HG02884 (cell line): ENCODE measurements around the gene CPNE5.

Experiments
- ATAC-seq: cut with Tn5 transposase; IDR thresholded peaks from one replicate; pipeline ENCODE4 v1.9.1; 2021; ENCODE audit warnings: mild to moderate bottlenecking, moderate library complexity; ENCODE audit not compliant: unreplicated experiment

Gene CPNE5

GRCh38 chr6:36751091-36751490 is 88.2 kb downstream of the CPNE5 start:
- ATAC-seq = no peak

DNA sequence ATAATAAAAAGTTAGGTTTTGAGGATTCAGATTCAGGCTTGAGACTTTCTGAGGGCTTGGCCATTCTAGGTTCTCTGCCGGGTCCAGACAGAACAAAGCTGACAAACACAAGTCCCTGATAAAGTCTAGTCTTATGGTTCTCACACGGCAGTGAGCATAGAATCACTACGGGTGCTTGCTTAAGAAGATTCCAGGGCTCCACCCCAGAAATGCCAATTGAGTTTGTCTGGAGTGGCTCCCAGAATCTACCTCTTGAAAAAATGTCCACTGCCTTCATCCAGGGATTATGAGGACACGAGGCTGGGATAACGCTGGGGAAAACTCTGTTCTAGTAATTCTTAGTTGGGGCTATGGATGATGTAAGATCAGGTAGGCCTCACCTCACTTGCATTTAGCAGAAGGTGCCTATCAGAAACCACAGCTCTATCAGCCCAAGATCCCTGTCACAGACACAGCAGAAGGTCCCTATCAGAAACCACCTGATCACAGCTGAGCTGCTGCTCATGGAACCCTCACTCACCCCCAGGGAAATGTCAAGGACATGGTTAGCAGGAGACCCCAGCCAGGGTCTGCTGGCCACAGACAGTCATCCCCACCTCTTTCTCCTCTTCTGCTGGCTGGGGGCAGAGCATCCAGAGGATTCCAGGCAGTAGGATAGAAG is 89.3 kb downstream of the CPNE5 start:
- ATAC-seq = no peak

DNA sequence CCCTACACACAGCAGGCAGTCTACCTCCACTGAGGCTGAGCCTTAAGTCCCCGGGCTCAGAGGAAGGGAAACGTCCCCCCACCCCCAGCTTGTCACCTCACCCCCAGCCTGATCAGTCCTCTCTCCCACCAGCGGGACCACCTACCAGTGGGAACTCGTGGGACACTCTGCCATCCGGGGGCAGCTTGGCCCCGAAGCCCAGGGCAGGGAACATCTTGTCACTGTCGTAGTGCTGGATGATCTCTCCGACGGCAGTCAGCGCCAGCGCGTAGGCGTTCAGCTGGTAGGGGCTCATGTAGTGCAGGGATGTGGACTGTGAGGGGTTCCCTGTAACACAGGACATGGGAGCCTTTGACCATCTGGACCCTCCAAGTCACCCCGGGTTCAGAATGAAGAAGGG is 93.0 kb downstream of the CPNE5 start:
- no peak for ATAC-seq

DNA sequence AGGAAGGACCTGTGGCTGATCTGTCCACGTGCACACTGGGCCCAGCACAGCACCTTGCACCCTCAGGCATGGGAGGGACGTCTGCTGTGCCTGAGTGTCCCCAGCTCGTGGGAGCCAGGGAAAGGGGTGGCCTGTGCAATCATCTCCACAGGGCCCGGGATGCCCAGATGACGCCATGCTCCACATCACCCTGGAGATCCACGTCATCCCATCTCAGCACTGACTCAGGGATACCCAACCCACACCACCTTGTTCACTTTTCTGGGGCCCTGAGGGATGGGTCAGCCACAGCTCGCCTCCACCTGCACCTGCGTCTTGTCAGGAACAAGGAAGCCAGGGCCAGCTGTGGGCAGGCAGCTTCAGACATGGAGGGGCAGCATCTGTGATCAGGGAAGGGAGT is 93.4 kb downstream of the CPNE5 start:
- no peak for ATAC-seq

GRCh38 chr6:36745283-36745682 is 94.0 kb downstream of the CPNE5 start:
- ATAC-seq = no peak

DNA sequence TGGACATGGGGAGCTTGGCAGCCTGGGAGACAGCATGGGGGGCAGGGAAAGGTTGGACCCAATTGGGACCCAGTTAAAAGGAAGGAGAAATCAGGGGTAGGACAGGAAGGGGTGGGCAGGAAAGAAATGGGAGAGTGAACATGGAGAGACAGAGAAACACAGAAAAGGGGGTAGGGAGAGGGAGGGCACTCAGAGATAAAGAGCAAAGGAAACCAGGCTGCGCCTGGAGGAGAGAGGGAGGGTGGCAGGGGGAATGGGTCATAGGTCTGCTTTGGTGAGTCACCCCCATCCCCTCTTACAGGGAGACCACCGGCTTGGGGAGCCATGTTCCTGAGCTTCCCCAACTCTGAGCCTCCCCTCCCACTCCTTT is 95.0 kb downstream of the CPNE5 start:
- ATAC-seq = no peak

DNA sequence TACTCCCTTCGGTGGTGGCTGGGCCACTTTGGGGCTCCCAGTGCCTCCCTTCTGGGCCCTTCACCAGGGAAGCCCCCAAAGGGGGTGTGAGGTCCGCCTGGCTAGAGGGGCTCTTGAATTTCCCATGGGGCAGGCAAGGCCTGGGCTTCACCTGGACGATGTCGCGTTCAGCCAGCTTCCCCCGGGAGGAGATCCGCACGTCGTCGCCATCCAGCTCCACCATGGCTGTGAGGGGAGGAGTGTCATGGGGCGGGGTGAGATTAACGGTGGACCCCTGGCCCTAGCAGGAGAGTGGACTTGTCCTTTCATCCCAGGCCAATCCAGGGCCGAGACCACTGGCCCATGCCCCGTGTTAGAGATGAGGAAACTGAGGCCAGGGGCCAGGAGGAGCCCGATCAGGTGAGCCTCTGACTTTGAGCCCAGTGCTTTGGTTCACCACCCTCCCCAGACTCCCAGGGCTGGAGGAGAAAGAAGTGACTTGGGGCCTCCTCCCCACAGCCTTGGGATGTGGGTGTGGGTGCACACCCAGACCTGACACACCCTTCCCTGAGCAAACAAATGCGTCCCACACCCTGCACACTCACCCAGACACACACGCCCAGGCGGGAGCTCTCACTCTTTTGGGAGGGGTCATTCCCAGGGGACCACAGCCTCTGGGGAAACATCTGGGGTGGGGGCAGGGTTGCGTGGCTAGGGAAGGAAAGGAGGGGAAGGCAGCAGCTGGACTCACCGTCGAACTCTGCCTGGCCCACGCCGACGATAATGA is 95.5 kb downstream of the CPNE5 start:
- ATAC-seq = no peak

GRCh38 chr6:36743032-36743431 is 96.2 kb downstream of the CPNE5 start:
- no peak for ATAC-seq

GRCh38 chr6:36742146-36742545 is 97.1 kb downstream of the CPNE5 start:
- ATAC-seq = no peak

- ATAC-seq = no peak
Measured at GRCh38 chr6:36740818-36741179, 98.4 kb downstream of the CPNE5 start.

DNA sequence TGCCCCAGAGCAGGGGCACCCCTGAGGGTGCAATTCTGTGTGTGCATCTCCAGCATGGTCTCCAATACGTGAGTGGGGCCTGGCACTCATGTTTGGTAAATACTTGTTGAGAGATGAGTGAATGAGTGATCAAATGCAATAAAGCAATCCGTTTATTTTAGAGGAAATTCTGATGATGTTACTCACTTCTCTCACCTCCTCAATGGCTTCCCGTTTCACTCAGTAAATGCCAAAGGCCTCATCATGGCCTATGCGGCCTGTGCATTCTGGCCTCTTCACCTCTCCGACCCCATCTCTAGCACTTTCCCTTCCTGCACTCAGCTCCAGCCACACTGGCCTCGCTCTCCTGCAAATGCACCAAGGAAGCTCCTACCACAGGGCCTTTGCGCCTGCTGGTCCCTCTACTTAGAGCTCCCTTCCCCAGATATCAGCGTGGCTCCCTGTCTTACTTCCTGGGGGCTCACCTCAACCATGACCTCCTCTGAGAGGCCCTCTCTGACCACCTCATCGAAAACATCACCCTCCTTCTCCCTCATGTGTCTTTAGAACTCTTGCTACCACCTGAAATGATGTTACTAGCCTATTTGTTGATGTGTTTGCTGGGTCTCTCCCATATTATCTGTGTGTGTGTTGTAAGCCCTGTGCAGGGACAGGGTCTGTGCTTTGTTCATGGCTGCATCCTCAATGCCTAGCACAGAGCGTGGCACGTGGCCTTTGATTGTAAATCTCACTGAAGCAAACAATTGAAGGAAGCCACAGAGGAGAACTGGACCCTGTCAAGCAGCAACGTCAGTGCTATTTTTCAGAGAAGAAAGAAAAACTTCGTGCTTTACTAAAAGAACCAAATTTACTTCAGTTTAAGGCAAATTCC is 99.1 kb downstream of the CPNE5 start:
- no peak for ATAC-seq

- ATAC-seq = no peak
Measured at GRCh38 chr6:36738108-36738507, 101.1 kb downstream of the CPNE5 start.

GRCh38 chr6:36737043-36737785 is 102.0 kb downstream of the CPNE5 start:
- no peak for ATAC-seq

DNA sequence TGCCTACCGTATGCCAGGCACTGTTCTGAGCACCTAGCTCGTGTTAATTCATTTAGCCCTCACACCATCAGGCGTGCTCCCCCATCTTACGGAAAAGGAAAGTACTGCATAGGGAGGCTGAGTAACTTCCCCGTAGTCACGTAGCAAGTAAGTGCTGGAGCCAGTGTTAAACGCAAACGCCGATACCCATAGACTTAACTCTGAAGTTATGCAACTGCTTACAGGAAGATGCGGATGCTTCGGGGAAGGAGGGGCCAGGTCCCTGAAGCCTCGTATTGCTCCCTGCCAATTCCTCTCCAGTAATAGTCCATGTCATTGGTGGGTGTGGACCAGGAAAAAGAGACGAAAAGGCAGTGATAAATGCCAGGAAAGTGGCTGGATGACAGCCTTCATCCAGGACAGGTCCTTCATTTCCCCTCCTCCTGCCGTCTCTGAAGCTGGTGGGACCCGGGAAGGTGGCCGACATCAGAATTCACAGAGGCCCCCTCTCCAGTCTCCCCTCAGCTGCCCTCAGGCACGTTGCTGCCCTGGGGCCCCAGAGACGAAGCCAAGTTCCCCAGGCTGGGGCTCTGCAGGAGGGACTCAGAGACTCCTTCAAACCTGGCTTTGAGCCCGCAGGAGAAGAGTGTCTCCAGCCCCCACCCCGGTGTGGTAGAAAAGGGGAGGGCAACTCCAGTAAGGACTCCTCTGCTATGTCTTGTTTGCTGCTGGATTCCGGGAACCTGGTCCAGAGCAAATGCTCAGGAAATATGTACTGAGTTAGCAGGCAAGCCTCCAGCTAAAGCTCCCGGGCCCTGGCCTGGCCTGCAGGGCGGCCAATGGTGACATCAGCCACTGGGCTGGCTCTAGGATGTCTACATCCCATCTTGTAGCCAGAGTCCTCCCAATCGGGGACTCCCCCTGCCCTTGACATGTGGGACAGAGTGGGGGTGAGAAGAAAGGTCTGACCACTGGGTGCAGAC is 103.9 kb downstream of the CPNE5 start:
- no peak for ATAC-seq

DNA sequence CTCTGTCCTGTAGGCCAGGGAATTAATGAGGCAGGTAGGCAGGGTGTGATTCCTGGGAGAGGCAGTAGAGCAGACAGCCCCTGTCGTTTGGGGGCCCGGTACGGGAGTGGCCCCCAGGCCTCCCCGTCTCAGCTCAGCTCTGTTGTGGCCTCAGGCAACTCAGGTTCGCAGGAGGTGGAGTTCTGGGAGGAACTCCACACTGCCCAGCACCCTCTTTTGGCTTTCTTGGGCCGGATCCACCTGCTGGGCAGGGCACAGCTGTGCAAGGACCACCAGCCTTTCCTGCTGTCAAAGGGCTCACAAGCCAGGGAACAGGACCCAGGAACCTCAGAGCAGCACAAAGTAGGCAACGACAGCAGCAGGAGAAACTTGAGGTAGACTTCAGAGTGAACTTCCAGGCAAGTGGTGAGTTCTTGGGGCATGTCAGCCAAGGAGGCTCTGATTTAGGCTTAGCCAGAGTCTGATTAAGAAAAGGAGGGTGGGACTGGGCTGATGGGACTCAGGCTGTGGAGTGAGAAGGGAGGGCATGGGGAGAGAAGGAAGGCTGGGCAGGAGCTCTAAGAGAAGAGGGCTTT is 104.7 kb downstream of the CPNE5 start:
- no peak for ATAC-seq

DNA sequence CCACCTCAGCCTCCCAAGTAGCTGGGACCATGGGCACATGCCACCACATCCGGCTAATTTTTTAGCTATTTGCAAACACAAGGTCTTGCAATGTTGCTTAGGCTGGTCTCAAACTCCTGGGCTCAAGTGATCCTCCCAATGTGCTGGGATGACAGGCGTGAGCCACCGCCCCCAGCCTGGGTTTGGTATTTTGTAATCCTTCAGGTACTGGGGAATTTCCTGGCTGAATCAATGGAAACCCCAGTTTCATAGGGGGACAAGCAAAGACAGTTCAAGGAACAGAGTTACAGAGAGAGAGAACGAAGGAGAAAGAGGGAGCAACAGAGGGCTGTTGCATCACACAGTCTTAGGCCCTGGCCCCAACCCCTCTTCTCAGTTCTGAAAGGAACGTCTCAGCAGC is 105.9 kb downstream of the CPNE5 start:
- ATAC-seq = no peak

DNA sequence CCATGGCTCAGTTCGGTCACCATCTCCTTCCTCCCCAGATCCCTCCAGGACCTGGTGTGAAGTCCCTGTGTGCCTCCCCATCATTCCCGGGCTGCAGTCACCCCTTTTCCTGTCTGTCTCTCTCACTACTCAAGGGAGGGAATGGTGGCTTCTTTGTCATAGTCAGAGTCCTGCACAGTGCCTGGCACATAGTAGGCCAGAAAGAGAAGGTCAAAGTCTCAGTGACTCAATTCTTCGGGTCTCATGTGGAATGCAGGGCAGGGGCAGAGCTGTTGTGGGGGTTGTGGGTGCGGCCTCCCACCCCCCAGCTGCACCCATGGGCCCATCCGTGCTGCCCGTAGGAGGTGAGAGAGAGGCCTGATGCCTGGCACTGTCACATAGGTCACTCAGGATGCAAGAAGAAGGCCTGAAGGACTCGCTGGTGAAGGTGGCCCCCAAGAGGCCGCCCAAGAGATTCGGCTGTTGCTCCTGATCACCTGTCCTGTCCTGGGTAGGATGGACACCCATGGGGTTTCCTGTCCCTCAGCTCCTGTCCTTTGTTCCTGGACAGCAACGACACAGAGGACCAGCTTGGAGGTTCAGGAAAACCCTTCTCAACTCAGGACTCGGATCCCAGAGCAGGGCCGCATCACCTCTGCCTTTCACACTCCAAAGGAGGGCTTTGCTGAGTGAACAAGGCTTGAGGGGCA is 107.5 kb downstream of the CPNE5 start:
- no peak for ATAC-seq

DNA sequence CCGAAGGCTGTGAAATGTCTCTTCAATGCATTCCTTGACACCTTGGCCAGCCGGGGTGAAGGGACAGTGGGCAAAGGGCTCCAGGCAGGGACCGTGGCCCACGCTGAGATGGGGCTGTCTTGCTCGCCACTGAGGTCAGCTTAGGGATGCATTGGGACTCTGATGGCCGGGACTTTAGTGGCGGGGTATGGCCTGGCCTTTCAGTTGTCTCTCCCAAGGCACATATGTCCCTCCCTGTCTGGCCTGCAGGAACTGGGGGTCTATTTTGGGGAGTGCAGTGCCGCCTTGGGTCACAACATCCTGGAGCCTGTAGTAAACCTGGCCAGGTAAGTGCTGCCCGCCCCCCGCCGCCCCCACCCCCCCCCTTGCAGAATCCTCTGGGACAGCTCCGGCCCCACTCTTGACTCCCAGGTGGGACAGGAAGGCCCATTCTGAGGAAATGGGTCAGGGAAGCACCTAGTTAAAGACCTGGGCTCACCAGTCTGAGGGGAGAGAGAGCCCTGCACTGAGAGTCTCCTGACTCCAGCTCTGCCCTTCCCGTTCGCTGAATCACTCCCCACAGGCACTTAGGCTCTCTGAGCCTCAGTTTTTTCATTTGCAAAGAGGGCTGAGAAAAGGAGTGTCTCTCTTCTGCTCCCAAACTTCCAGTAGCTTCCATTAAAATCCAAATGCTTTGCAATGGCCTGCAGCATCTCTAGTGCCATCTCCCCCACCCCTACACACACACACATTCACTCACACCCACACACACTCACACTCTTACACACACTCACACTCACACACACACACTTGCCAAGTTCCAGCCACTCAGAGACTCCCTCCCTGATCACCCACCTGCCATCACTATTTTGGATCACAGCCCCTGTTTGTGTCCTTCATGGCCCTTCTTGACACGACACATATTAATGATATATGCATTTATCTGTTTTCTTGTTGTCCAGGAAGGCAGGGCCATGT is 108.5 kb downstream of the CPNE5 start:
- no peak for ATAC-seq
